Measurements from ENCODE around the gene PGAP6.

DNA sequence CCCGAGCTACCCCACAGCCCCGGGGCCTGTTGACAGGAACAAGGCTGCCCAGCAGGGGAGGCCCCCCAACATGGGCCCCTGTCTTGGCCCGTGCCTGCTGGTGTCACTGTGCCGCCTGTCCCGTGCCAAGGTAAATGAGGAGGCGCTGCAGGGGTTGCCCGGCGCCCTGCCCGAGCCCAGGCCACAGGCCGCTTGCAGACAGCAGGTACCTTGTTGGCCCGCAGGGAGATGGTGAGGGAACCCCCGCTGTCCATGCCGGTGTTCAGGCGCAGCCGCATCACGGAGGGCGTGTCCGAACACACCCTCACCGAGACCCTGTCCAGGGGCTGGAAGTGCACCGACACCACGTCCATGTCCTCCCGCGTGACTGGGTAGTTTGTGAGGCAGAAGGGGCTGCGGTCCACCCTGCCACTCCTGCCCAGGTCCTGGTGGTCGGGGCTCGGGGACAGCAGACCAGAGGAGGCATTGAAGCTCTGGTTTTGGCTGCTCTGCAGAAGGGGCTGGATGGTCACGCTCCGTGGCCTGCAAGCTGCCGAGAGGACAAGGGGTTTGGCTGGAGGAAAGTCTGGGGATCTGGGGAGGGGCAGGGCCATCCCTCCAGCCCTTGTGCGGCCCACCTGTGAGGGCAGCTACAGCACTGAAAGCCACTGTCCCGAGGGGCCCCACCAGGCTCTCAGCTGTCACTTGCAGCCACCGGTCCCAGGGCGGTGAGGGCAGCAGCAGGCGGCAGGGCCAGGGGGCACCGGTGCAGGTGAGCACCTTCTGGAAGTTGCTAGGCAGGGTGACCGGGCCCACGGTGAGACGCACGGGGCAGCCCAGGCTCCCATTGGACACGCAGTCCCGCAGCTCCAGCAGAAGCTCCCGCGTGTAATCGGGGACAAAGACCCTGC lies 5.6 kb downstream of the PGAP6 start:
- TF ChIP-seq POLR2A (IDR thresholded peaks at IDR 0.05; ENCODE audit: low read depth, low read length) (no peak), TAF1 (IDR thresholded peaks at IDR 0.05; ENCODE audit: low read depth, low read length) (no peak), POLR2AphosphoS5 (IDR thresholded peaks at IDR 0.05; ENCODE audit: low read depth, low read length) (no peak), PAX5 (IDR thresholded peaks at IDR 0.05; ENCODE audit: insufficient read depth, low read length, severe bottlenecking) (no peak)

All from GM12891 (cell line).